Vagina (tissue), 2 donors: ENCODE results near the gene BTRC. TPM values are rescaled to one million over a fixed set of nuclear protein-coding genes. Genes with fewer than 3 reads are reported as not detected.
"Not testable (repeated sequence)": the region's sequence is repeated elsewhere in the genome, so short reads cannot be mapped to it uniquely, and the experiment has no call there.

ENCODE experiments used
- DNase-seq, 2 donors: peaks; one replicate each; pipeline ENCODE4 v3.0.0-alpha.2; 2017; ENCODE audit errors: extremely low spot score in 2 of 2
- H3K27ac ChIP-seq: fragments of 200-600 bp; sonication (generic); one replicate; pipeline ENCODE4 v1.5.1; 2019
- H3K27me3 ChIP-seq: fragments of 200-600 bp; sonication (generic); one replicate; pipeline ENCODE4 v1.5.1; 2019
- H3K36me3 ChIP-seq, 2 donors: fragments of 200-600 bp; sonication (generic); one replicate each; pipeline ENCODE4 v1.5.1; 2017 to 2019
- H3K4me1 ChIP-seq: fragments of 200-600 bp; sonication (generic); one replicate; pipeline ENCODE4 v1.5.1; 2019
- H3K4me3 ChIP-seq, 2 donors: fragments of 200-600 bp; sonication (generic); 1 replicate in 1 of 2; 2 replicates in 1 of 2; pipeline ENCODE4 v1.5.1; 2016 to 2019
- H3K9me3 ChIP-seq: fragments of 200-600 bp; sonication (generic); one replicate; pipeline ENCODE4 v1.5.1; 2019
- CTCF ChIP-seq, 3 experiments: fragments of 450-650 bp in 2 of 3; fragments of 200-600 bp in 1 of 3; sonication (generic) in 1 of 3; IDR thresholded peaks; one replicate each; pipeline ENCODE4 v1.5.1; 2017 to 2019; ENCODE audit warnings: antibody characterized with exemption in 3 of 3, mild to moderate bottlenecking in 2 of 3, moderate library complexity in 2 of 3
- POLR2A ChIP-seq, 2 donors: fragments of 450-650 bp; IDR thresholded peaks; one replicate each; pipeline ENCODE4 v1.6.1; 2017; ENCODE audit warnings: antibody characterized with exemption in 2 of 2, mild to moderate bottlenecking in 2 of 2, moderate library complexity in 2 of 2
- POLR2AphosphoS5 ChIP-seq, 2 donors: sonication (generic); formaldehyde crosslinking; IDR thresholded peaks; one replicate each; pipeline ENCODE4 v1.9.0; 2017; ENCODE audit warnings: antibody characterized with exemption in 2 of 2, mild to moderate bottlenecking in 2 of 2, low read depth in 1 of 2; ENCODE audit not compliant: insufficient read depth in 1 of 2
- intact Hi-C: fragments of 100-400 bp; cut with DNase I; formaldehyde crosslinking; loops from one replicate; pipeline ENCODE4 v1.15.1; 2023
- total RNA-seq: library from RNA; depleted of rRNA; stranded (reverse); fragments of >200 nt; gene quantifications from one replicate; pipeline ENCODE4 v1.2.3, GENCODE V29; 2016

Gene BTRC
- total RNA-seq, 1 donor from 2014 or later = 12.5 TPM

- H3K27ac ChIP-seq = no peak overlapping the region
- H3K4me3 ChIP-seq = no peak overlapping the region
- no peak for TF ChIP-seq CTCF (IDR thresholded peaks at IDR 0.05)
- no peak for TF ChIP-seq POLR2A (IDR thresholded peaks at IDR 0.05)
- no peak for TF ChIP-seq POLR2AphosphoS5 (IDR thresholded peaks at IDR 0.05; ENCODE audit: insufficient read depth in 1 of 2, low read depth in 1 of 2)
- H3K27me3 ChIP-seq = no peaks in the 10 kb centered on the region
- no peaks in the 10 kb centered on the region for H3K36me3 ChIP-seq
- no peak for DNase-seq
- no peaks in the 10 kb centered on the region for H3K9me3 ChIP-seq
- intact Hi-C loops = no loop called here
- peaks cover 11% of the 10 kb centered on the region for H3K4me1 ChIP-seq
Measured at GRCh38 chr10:101356132-101356531, 2.2 kb downstream of the BTRC start.

GRCh38 chr10:101357958-101358357 lies 4.0 kb downstream of the BTRC start:
- Histone ChIP-seq H3K27ac (no peak overlapping the region), H3K27me3 (no peaks in the 10 kb centered on the region), H3K4me1 (peaks cover 11% of the 10 kb centered on the region), H3K9me3 (no peaks in the 10 kb centered on the region), H3K36me3 (no peaks in the 10 kb centered on the region), H3K4me3 (no peak overlapping the region)
- no peak for DNase-seq
- TF ChIP-seq POLR2AphosphoS5 (IDR thresholded peaks at IDR 0.05; ENCODE audit: insufficient read depth in 1 of 2, low read depth in 1 of 2) (no peak), POLR2A (IDR thresholded peaks at IDR 0.05) (no peak), CTCF (IDR thresholded peaks at IDR 0.05) (no peak)
- intact Hi-C loops = no loop called here

DNA sequence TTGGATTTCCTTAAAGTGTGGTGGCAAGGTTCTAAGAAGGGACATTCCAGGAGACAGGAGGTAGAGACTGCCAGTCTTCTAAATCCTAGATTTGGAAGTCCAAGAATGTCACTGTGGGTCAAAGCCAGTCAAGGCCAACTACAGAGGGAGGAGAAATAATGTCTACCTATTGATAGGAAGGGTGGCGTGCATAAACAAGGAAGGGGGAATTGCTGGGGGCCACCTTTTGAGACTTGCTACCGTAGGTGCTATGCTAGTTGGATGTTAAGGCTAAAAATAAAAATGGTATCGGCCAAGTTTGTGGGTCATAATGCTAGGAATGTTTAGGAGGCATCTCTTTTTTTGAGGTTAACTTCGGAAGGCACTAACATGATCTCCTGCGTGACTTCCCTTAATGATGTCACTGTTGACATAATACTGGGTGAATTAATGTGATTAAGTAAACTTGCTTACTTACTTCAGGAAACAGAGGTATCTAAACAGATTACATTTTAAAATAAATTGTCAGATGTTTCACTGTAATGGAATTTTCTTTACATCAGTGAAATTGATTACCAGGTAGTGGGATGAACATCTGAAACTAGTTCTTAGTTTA lies 4.8 kb downstream of the BTRC start:
- intact Hi-C loops = no loop called here
- peaks cover 11% of the 10 kb centered on the region for H3K4me1 ChIP-seq
- no peak overlapping the region for H3K4me3 ChIP-seq
- no peak for DNase-seq
- H3K9me3 ChIP-seq = no peaks in the 10 kb centered on the region
- no peaks in the 10 kb centered on the region for H3K27me3 ChIP-seq
- no peaks in the 10 kb centered on the region for H3K36me3 ChIP-seq
- no peak for TF ChIP-seq POLR2A (IDR thresholded peaks at IDR 0.05)
- no peak for TF ChIP-seq POLR2AphosphoS5 (IDR thresholded peaks at IDR 0.05; ENCODE audit: insufficient read depth in 1 of 2, low read depth in 1 of 2)
- TF ChIP-seq CTCF (IDR thresholded peaks at IDR 0.05) = no peak
- no peak overlapping the region for H3K27ac ChIP-seq

GRCh38 chr10:101360090-101360489 lies 6.1 kb downstream of the BTRC start:
- H3K27me3 ChIP-seq, H3K4me3 ChIP-seq, H3K27ac ChIP-seq, H3K36me3 ChIP-seq, DNase-seq, H3K9me3 ChIP-seq, intact Hi-C loops, H3K4me1 ChIP-seq: not testable (repeated sequence)

DNA sequence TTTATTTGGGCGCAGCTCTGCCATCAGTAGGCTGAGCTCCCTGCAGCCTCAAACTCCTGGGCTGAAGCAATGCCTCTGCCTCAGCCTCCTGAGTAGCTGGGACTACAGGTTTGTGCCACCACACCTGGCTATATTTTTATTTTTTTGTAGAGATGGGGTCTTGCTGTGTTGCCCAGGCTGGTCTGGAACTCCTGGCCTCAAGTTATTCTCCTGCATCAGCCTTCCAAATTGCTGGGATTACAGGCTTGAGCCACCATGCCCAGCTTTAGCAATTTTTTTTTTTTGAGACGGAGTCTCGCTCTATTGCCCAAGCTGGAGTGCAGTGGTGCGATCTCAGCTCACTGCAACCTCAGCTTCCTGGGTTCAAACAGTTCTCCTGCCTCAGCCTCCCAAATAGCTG lies 6.9 kb downstream of the BTRC start:
- H3K27ac ChIP-seq, intact Hi-C loops, H3K4me1 ChIP-seq, H3K36me3 ChIP-seq, H3K4me3 ChIP-seq, DNase-seq, H3K9me3 ChIP-seq, H3K27me3 ChIP-seq: not testable (repeated sequence)

DNA sequence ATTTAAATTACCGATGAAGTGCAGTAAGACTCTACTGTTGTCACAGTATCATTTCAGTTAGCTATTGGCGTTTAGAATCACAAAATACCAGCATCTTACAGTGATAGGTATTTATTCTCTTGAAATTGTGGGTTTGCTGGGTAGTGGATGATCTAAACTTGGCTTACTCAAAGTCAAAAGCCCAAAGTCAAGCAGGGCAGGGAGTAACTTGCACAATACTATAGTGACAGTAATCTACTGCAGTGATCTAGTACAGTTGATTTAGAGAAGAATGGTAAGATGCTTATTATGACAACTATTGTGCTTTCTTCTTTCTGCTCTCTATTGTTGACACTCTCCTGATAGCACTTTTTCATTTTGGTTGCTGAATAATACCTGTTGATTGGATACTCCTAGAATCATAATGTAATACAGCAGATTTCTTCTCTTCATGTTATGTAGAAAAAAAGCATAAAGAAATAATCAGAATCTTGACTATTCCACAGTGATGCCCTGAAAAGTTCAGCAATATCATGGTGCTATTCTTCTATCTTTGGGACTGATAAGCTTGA lies 10.0 kb downstream of the BTRC start:
- Histone ChIP-seq H3K27ac (no peak overlapping the region), H3K27me3 (no peaks in the 10 kb centered on the region), H3K36me3 (no peaks in the 10 kb centered on the region), H3K9me3 (no peaks in the 10 kb centered on the region), H3K4me1 (peaks cover 15% of the 10 kb centered on the region), H3K4me3 (no peak overlapping the region)
- no peak for TF ChIP-seq CTCF (IDR thresholded peaks at IDR 0.05)
- no peak for TF ChIP-seq POLR2AphosphoS5 (IDR thresholded peaks at IDR 0.05; ENCODE audit: insufficient read depth in 1 of 2, low read depth in 1 of 2)
- no peak for DNase-seq
- intact Hi-C loops = no loop called here
